PC-9 (cell line): ENCODE data around the gene RNF157.

ENCODE experiments used
- EZH2 ChIP-seq: fragments of 200-600 bp; sonication (generic); IDR thresholded peaks from 2 replicates; pipeline ENCODE4 v1.8.0; 2017; ENCODE audit warnings: antibody characterized with exemption, low read depth
- TF ChIP-seq, protein P1 (sequence below): fragments of 200-600 bp; sonication (generic); conservative IDR thresholded peaks from 2 replicates; pipeline ENCODE4 v1.6.1; 2017; ENCODE audit warnings: mixed run types, antibody characterized with exemption, mild to moderate bottlenecking, moderate library complexity

DNA sequence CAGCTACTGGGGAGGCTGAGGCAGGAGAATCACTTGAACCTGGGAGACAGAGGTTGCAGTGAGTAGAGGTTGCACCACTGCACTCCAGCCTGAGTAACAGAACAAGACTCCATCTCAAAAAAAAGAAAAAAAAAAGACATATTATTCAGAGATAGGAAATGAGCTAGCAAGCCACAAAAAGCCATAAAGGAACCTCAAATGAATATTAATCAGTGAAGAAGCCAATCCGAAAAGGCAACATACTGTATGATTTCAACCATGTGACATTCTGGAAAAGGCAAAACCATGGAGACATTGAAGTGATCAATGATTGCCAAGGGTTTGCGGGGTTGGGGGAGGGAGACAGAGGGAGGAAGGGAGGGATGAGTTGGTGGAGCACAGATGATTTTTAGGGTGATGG lies 128.3 kb downstream of the RNF157 start:
- TF ChIP-seq, protein P1, sequence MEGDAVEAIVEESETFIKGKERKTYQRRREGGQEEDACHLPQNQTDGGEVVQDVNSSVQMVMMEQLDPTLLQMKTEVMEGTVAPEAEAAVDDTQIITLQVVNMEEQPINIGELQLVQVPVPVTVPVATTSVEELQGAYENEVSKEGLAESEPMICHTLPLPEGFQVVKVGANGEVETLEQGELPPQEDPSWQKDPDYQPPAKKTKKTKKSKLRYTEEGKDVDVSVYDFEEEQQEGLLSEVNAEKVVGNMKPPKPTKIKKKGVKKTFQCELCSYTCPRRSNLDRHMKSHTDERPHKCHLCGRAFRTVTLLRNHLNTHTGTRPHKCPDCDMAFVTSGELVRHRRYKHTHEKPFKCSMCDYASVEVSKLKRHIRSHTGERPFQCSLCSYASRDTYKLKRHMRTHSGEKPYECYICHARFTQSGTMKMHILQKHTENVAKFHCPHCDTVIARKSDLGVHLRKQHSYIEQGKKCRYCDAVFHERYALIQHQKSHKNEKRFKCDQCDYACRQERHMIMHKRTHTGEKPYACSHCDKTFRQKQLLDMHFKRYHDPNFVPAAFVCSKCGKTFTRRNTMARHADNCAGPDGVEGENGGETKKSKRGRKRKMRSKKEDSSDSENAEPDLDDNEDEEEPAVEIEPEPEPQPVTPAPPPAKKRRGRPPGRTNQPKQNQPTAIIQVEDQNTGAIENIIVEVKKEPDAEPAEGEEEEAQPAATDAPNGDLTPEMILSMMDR = no peak
- no peak for TF ChIP-seq EZH2
